Stimulated activated CD4-positive, alpha-beta T cell treated with anti-CD3 and anti-CD28 coated beads, Interleukin-2, amount 100 ng/mL, for 48 hours (primary cell): Measurements from ENCODE around the gene ARHGEF9.
A peak's percentile ranks its signal among the peaks of the same experiment; 100 is the strongest.
"Not testable (repeated sequence)": the region's sequence is repeated elsewhere in the genome, so short reads cannot be mapped to it uniquely, and the experiment has no call there.

Experiments
- DNase-seq, 2 donors: peaks; one replicate each; pipeline ENCODE4 v3.0.0-alpha.2; 2020

Gene ARHGEF9

DNA sequence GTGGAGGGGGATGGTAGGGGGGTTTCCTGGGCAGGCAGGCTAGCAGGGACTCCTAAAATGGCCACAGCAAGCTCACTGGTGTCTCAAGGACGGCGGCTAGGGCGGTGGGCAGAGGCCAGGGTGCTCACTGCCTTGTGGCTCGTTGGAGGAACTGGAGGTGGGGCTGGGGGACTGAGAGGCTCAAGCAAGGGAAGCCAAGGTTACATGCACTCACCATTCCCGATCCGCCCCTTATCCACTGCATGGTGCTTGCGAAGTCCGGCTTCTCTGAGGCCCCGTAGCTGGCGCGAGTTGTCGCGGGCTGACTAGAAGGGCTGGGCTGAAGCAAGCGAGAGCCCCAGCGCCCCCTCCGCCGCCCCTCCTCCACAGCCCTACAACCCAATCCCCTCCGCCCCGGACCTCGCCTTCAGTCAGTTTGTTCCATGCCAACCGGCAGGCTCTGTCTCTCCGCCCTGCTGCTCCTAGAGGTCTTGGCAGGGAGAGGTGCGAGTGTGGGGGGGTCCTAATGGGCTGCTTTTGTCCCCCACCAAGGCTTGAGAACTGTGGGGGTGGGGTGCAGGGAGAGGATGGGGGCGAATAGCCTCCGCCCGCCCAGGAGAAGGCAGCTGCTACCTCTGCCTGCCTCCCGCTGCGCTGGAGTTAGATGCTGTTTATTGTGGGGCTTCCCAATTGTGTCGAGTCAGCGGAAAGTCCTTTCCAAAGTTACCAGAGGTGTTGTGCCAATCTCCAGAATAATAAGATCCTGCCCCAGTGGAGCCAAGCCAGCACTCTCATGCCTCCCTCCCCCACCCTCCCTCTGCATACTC is at the start of gene ARHGEF9:
ARHGEF9 (minus strand) TSS at position 313 of the 806 bp plus-strand sequence; CDS start at position 244, 69 bp downstream.
- DNase-seq: no peak

DNA sequence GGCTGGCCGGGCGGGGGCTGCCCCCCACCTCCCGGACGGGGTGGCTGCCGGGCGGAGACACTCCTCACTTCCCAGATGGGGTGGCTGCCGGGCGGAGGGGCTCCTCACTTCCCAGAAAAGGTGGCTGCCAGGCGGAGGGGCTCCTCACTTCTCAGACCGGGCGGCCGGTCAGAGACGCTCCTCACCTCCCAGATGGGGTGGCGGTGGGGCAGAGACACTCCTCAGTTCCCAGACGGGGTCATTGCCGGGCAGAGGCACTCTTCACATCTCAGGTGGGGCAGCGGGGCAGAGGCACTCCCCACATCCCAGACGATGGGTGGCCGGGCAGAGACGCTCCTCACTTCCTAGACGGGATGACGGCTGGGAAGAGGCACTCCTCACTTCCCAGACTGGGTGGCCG is 40.4 kb upstream of the ARHGEF9 start:
- not testable (repeated sequence) for DNase-seq

DNA sequence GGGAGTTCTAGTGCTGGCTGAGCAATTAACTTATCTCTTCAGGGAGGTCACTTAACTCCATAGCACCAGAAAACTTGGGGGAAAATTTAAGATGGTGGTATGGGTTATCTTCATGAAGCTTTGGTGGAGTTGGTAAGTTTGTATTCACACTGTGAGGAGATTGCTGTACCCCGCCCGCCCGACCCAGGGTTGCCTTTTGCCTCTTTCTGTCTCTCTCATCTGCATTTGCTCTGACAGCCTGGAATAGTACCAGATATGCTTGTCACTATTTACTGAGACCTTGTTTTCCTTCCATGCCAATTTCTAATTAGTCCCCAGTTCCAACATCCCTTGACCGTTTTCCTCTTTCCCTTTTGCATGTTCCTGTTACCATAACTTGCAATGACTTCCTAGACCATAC is 33.1 kb upstream of the ARHGEF9 start:
- DNase-seq: no peak

DNA sequence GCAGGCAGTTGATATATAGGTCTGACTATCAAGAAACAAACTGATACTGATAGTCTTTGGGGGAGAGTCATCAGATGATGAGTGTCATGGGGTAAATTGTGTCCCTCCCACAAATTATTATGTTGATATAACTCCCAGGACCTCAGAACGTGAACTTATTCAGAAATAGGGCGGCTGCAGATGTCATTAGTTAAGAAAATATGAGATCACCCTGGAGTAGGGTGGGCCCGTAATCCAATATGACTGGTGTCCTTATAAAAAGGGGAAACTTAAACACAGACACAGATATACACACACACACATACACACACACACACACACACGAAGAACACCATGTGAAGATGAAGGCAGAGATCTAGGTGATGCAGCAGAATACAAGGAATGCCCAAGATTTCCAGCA is 32.7 kb upstream of the ARHGEF9 start:
- DNase-seq: no peak

DNA sequence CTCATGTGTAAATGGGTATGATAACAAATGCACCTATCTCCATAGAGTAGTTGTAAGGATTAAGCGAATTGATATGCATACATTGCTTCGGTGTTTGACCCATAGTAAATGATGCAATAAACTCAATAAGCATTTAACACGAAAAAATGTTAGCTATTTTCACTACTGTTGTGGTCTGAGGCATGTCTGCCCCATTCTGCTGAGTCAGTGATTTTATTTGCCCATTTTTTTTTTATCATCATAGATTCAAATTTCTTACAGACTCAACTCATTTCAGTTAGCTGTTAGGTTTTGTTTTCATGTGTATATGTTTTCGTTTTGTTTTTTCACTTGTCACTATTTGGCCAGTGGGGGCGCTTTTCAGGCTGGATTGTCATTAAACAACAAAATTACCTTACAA is 27.8 kb upstream of the ARHGEF9 start:
- DNase-seq: no peak

DNA sequence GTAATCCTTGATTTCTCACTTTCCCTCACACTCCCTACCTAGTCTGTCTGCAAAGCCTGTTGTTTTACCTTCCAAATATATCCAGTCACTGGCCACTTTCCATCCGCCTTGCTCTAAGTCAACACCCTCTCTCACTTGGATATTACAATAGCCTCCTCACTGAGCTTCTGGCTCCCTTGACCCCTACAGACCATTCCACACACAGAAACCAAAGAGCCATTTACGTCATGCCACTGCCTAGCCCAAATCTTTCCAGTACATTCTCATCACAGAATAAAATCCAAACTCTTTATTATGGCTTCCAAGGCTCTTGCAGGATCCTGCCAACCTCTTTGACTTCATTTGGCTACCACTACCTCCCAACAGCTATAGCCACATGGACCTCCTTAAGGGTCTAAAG is 25.7 kb upstream of the ARHGEF9 start:
- DNase-seq: no peak

DNA sequence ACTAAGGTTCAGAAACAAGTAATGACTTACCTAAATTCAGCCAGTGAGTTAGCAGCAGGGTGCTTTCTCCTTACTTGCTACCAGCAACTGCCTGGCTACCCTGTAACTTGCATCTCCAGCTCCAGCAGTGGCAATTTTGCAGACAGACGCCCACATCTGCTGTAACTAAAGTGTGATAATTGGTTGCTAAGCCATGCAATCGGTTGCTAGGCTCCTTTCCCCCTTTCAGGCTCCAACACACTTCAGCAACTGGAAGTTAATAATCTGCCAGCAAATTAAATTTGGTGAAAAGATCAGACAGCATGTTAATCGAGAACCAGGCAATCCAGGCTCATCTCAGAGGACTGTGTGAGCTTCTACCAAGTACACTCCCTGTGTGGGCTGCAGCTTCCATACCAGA is 24.2 kb upstream of the ARHGEF9 start:
- no peak for DNase-seq

DNA sequence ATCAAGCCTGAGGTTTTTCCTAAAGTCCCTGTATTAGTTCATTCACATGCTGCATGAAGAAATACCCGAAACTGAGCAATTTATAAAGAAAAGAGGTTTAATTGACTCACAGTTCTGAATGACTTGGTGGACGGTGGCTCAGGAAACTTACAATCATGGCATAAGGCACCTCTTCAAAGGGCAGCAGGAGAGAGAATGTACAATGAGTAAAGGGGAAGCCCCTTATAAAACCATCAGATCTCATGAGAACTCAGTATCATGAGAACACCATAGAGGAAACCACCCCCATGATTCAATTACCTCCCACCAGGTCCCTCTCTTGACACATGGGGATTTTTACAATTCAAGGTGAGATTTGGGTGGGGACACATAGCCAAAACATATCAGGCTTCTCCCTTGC is 10.4 kb upstream of the ARHGEF9 start:
- DNase-seq: not testable (repeated sequence)

DNA sequence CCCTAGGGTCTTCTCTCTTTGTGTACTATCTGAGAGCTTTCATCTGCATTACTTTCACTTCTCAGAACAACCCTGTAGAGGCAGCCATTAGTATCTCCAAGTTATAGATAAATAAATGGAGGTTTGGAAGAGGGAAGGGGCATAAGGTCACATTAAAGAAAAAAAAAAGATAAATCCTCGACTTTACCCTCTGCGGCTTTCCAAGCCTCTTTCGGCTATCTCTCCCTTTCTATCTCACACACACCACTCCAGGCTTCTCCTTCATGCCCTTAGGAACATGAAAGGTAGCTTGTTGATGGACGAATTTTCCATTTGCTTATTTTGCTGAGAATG is 660 bp upstream of the ARHGEF9 start:
- DNase-seq: no peak

DNA sequence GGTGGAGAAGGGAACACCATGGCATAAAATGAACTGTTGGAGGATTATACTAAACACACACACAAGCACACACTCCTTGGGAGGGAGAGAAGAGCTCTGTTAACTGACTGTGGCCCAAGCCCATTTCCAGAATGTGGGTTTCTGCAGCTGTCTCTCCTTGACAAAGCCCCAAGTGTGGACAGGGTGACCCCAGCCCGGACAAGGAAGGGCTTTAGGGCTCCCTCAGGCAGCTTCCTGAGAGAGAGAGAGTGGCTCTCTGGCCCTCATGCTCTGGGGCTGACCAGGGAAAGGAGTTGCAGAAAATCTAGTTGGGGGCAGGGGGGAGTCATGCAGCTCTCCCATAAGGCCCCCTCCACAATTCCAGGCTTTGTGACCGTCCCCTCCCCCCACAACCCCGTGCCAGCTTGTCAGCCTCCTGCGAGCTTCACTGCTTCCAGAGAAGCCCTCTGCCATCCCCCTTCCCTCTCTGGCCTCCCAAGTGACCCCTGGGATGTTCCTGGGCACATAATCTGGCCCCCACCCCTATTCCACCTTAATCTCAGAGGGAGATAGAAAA is 590 bp downstream of the ARHGEF9 start:
- no peak for DNase-seq

DNA sequence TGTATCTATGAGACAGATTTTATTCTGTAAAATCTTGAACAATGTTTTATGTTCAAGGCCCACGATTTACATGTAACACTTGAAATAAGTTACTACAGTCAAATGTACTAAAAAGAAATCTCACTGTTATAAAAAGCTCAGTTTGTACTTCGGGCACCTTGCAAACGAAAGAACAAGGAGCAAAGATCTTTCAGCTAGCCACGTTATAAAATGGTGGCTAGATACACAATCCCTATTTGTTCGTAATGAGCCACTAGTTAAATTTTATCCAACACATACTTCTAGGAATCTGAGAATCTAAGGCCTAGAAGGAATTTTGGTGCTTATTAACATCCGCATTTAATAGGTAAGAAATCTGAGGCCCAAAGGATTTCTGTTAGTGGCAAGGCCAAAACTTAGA is 2.5 kb downstream of the ARHGEF9 start:
- no peak for DNase-seq

DNA sequence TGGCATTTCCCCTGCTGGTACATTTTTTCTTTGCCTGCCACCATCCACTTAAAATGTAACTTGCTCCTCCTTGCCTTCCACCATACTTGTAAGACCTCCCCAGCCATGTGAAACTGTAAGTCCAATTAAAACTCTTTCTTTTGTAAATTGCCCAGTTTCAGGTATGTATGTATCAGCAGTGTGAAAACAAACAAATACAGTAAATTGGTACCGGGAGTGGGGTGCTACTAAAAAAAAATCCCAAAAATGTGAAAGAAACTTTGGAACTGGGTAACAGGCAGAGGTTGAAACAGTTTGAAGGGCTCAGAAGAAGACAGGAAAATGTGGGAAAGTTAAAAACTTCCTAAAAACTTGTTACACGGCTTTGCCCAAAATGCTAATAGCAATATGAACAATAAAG is 16.3 kb downstream of the ARHGEF9 start:
- no peak for DNase-seq

DNA sequence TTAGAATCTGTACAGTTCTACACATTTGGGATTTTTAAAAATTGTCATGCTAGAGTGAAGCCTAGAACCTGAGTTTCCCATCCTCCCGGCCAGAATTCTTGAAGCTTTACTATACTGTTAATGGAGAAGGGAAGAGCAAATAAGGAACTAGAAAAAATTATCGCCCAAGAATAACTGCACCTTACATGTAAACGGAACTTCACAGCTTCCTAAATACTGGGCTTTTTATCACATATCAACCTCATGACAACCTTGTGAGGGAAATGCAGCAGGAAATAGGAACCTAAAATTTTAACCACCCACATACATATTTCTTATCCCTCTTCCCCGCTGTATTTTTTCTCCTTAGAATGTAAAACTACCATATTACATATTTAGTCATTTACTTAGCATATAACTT is 19.3 kb downstream of the ARHGEF9 start:
- DNase-seq: no peak

DNA sequence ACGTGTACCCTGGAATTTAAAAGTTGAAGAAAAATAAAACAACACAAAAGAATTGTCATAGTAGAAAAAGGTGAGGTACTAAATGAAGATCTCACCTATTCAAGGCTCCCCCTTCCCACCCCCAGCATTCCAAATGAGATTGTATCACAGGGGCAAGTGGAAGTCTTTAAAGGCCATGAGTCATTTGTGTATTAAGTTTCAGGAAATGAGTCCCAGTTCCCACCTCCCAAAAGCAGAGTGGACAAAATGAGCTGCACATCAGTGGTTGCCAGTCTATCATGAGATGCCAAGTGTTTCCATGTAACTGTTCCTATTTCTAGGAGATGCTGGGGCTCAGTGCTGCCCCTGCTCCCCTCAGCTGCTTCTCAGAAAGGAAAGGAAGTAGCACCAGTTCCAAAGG is 20.1 kb downstream of the ARHGEF9 start:
- DNase-seq: no peak

DNA sequence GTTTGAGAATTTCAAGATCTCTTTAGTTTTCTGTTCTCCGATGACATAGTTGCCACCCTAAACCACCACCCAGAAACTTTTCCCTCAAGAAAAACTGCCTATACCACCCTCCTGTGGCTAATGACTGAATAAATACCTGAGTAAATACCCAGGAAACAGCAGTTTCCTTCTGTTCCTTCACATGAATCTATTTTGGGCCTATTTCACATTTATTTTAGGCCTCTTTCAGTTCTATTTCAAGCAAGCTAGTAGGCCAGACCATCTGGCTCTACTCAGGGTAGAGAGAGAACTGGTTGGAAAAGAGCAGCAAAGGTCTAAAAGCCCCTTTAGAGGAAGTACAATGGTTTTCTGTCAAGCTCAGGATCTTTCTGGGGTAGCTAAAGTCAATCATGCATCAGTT is 23.4 kb downstream of the ARHGEF9 start:
- DNase-seq: no peak

DNA sequence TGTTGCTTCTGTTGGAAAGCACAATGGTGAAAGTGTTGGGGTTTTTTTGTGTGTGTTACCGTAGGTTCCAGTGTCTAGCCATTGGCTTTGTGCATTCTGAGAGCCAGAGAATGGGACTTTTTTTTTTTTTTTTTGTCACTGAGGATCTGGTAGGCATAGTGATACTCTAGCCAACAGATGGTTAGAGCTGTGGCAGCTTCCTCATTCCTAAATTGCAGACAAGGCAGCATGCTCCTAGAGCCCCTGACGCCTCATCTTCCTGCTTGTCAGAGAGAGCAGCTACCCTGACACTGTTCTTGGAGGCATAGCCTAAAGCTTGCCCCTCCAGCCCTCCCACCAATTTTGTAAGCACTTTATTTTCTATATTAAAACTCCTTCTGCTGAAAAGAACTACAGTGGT is 27.0 kb downstream of the ARHGEF9 start:
- no peak for DNase-seq

DNA sequence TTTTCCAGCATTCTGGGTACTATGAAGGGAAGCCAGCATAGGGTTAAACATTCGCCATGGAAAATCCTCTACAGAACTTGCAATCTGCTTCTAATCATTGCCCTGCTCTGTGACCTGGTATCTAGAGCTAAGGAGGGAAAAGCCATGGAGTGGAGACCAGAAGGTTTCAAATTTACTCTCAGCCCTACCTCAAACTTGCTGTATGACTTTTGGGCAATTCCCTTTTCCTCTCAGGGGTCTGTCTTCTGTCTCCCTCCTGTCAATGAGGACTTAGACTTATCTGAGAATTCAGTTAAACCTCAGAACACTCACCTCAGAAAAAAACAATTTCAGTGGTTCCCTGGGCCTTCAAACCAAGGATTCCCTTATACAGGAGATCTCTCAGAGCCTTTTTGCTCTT is 29.1 kb downstream of the ARHGEF9 start:
- DNase-seq: no peak

DNA sequence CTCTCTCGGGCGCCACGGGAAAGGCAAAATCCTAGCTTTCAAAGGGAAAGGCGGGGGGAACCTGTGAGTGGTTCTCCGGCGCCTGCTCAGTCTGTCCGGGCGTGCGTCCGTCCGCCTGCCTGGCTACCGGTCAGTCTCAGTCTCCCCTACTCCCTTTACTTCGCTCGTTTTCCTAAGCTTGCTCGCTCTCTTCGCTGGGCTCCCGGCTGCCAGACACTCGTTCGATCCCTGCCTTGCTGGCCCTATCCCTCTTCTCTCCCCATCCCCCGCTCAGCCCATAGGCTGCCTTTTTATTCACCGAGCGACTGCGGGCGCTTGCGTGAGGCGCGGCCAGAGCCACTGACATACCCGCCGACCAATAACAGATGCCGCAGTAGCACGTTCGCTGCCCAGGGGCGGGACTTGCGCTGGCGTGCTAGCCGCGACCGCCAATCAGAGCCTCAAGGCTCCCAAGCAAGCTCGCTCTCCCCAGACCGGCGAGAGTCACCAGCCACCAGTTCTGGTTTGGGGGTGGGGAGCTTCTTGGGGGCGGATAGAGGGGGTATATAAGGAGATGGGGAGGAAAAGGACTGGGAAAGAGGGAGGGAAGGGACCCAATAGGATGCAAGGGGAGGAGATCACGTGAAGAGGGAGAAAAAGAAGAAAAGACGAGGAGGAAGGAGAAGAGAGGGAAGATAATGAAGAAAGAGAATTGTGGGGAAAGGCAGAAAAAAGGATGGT is 30.0 kb downstream of the ARHGEF9 start:
- DNase-seq: peak; percentile 65 to 69

DNA sequence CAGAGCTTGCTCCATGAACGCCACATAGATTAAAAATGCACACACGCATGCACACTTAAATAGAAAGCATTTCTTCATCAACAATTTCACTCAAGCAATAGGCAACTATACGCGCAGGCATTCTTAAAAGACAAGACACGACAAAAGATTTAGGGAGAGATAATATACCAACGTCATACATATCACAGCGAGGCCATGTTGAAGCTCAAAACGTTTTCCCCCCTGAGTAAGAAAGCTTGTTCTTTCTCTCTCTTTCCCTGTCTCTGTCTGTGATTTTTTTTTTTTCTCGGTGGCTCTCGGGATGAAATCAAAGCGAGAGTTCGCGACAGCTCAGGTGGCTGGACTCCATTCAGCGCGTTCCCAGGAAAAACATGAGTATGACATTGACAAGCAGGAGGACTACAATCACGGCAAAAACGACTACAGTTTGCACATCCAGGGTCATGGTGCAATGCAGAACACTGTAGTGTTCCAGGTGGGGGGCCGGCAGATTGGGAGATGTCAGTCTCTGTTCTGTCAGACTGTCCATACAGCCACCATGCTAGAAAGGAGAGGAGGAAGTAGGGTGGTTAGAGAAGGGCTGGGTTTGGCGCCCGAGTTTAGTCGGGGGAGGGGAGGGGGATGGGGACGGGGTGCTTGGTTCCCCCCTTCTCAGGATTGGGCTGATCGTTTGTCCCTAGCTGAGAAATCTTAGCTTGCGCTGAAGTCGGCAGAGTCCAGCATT is 30.7 kb downstream of the ARHGEF9 start:
- peak; percentile 2 to 4 for DNase-seq

DNA sequence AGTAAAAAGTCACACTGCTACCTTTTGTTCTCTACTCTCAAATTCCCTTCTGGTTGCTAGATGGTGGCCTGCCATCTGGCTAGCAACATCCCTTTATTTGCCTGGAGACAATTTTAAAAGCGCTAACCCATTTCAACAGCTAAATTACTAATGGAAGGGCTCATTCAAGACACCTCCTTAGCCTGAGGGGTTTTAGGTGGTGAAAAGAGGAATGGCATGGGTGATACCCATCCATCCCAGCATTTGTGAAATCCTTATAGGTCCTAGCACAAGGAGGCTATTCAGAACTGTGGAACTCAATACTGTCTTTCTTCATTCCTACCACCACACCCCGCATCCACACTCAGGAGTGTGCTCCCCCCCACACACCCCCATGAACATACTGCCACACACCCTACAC is 33.5 kb downstream of the ARHGEF9 start:
- no peak for DNase-seq

DNA sequence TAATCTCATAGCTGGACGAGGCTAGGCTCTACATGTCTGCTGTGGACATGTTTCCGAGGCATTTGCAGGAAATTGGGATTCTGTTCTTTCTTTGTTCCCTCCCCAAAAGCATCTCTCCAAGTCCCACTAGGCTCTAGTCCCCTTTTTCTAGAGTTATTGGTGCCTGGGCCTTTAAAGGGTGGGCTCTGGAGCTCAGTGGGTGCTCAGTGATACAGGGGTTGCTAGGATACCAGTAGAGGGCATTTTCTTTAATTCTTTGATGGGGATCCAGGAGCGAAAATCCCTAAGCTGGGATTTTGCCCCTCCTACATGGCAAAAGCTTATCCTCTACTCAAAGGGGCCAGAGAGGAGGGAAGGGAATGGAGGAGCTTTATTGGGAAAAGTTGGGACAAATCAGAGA is 34.2 kb downstream of the ARHGEF9 start:
- no peak for DNase-seq

DNA sequence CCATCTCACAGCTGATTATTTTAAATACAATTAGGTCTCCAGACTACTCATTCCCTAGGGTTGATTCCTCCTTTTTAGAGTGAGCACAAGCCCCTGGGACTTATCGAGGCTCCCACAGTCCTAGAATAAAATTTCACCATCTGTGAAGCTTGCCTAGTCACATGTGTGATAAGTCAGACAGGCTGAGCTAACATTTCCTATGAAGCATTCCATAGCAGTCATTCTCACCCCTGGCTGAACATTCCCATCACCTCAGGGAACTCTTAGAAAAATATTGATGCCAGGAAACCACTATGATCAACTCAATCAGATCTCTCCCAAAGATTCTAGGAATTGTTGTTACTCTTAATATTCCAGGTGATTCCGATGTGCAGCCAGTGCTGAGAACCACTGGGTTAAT is 37.7 kb downstream of the ARHGEF9 start:
- DNase-seq: no peak

DNA sequence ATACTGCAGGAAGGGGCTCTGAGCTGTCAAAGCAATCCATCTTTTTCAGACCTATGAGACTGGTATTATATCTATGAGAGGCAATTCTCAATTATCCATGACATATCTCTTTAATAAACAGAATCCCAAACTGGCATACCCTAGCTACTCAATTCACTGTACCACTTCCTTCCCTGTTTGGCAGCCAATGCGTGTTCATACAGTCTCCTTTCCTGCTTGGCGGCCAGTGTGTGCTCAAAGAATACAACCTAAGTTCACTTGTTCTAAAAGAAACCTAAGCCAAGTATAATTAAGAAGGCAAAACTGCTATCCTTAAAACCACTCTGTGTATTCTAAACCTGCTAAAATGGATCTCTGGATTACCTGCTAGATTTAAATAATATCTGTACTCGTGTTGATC is 38.3 kb downstream of the ARHGEF9 start:
- DNase-seq: no peak

DNA sequence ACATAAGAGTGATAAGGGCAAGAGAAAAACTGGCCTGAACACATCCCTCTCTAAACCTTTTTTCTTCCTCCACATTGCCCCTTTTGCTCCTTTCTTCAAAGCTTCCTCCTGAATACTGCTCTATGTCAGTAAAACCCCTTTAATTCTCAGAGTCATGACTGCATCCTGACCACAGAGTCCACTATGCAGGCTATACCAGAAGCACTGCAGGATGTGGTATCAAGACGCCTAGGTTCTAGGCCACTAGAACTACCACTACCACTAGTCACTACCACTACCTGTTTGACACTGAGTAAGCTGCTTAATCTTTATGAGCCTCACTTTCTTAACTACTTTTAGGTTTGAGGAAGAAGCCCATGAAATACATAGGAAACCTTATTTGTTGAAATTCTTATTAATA is 38.7 kb downstream of the ARHGEF9 start:
- DNase-seq: peak in 1 of 2 donors; percentile 2
